Epidermal melanocyte (primary cell): Measurements from ENCODE around the gene DNAH6.
A peak's percentile ranks its signal among the peaks of the same experiment; 100 is the strongest.

Source experiments
- DNase-seq: peaks from one replicate; pipeline ENCODE4 v3.0.0; 2011; ENCODE audit warnings: low spot score; ENCODE audit not compliant: insufficient read length

The DNAH6 gene

DNA sequence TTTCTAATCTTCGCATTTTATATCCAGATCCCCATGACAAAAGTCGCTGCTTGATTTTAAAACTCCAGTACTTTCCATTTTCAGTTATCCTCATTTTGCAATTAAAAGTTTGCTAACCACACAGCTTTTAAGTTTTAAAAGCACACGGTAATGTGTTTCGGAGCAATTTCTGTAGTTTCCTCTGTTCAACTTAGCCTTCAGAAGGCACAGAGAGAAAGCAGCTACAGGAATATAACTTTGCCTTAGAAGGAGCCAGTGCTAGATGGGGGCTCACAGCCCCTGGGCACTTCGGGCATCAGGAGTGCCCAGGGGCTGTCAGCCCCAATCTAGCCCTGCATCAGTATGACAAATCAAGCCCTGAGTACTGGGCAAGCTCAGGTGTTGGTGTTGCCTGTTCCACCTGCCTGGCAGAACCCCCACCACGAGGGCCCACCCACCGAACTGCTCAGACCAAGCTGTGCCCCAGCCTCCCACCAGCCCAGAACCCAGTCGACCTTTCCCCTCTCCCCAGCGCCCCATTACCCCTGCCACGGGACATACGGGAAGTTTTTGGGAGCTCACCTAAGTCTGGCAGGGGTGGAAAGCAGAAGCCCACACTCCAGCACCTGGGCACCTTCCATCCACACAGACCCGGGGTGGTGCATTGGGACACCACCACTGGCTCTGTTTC lies 317.3 kb downstream of the DNAH6 start:
- DNase-seq, result no peak

DNA sequence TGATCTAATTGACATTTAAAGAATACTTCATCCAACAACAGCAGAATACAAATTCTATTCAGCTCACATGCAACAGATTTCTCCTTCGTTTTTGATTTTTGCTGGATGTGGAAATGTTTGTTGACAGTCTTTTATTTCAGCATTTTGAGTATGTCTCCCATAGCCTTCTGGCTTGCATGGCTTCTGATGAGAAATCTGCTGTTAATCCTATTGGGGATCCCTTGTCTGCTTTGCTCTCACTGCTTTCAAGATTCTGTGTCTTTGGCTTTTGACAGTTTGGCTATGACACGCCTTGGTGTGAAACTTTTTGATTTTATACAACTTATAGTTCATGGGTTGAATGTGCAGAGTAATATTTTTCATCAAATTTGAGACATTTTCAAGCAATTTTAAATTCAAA lies 319.9 kb downstream of the DNAH6 start:
- DNase-seq, result no peak

DNA sequence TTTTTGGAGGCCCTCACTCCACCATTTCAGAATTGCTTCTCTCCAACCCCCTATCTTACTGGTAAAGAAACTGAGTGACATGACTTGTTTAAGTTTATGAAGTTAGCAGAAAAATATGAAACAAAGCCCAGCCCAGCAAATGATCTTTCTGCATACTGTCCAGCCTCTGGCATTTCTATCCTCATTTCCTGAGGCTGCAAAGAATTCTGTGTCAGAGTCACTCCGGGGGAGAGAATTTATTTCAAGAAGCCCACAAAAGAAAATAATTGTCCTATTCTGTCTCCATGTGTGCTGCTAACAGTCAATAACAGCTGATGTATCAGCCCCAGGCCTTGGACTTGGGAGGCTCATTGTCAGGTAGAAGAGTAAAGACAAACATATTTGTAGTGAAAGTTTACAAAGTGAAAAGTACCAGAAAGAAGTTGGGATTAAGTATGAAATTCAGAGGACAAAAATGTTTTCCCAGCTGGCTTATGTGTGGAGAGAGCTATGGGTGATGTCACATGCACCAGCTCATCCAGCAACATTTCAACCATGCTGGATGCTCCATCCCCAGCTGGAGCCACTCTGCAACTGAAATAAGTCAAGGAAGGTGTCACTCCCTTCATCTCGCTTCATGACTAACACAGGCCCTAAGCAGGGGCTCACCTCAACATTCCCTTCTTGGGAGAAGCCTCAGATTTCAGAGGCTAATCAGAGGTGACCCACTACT lies 322.3 kb downstream of the DNAH6 start:
- no peak for DNase-seq

DNA sequence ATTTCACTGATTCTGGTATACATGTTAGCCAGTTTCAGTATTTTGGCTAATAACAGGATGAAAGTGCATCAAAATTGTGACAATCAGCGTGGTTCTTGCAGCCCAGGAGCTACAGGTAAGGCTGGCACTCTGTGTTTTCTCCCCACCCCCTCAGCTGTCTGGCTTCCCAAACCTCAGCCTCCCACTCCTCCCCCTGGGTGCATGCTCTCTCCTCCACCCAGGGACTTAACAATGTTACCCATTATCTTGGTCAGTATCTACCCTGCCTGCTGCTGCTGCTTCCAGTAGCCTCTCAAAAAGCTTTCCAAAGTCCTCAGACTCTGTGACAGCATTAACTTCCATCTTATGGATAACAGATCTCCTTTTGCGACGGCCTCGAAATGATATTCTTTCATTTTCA lies 323.6 kb downstream of the DNAH6 start:
- DNase-seq, result no peak

DNA sequence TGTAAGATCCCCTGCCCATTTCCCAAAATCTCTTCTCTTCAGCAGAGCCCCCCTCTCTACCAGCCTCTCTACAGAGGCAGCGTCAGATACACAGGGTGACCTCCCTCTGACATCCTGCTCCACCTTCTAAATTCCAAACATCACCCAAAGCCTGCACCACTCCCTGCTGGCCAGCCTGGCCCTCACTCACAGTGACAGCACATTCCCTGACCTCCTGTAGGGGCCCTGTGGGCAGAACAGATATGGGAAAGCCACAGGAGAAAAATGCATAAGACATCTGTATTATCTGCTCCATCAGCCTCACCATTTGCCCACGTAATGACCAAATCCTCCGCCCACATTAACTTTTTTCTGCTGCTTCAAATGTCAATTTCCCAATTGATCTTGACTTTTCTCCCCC lies 324.0 kb downstream of the DNAH6 start:
- no peak for DNase-seq

DNA sequence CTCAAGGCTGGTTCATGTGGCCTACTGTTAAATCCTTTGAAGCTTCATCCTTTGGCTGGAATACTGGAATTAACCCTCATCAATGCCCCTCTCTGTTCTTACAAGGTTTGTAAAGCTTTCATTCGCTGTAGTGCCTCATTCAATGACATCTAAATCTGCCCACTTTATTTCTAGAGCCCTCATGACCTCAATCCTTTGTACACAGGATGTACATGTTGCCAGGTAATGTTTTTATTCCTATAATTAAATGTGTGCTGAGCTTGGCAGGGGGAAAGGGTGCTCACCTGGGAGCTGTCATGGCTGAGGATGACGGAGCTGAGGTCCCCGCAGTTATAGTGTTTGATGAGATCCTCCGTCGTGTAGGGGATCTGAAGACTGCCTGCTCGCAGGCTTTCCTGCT lies 325.3 kb downstream of the DNAH6 start:
- DNase-seq, result no peak

DNA sequence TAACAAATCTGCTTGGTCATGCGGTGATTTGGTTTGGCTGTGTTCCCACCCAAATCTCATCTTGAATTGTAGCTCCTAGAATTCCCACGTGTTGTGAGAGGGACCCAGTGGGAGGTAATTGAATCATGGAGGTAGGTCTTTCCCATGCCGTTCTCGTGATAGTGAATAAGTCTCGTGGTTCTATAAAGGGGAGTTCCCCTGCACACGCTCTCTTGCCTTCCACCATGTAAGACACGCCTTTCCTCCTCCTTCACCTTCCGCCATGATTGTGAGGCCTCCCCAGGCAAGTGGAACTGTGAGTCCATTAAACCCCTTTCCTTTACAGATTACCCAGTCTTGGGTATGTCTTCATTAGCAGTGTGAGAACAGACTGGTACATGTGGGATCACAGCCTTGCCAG lies 327.8 kb downstream of the DNAH6 start:
- DNase-seq, result no peak

DNA sequence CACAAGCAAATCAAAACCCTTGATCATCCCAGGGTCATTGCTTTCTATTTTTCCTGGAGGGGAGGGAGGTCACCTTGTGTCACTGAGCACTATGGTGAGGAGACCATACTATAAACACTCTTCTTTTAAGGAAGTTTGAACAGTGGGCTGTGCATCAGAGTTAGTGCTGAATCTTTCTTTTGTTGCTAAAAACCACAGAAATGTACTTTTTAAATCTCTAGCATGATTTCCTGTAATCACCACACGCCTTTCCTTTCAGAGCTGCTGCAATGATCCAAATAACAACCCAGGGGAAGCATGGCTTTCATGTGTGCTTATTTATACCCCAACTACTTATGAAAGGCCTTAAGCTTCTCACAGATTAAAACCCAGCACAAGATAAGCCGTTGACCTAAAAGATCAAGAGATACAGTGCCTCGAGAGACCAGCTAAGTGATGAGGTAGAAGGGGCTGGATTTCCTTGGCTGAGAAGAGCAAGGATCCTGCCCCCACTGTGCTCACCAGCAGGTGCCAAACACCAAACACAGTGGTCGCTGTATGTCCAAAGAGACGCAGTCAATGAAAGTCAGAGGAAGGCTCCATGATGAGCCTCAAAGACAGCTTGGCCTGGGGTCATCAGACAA lies 329.9 kb downstream of the DNAH6 start:
- DNase-seq, result no peak

DNA sequence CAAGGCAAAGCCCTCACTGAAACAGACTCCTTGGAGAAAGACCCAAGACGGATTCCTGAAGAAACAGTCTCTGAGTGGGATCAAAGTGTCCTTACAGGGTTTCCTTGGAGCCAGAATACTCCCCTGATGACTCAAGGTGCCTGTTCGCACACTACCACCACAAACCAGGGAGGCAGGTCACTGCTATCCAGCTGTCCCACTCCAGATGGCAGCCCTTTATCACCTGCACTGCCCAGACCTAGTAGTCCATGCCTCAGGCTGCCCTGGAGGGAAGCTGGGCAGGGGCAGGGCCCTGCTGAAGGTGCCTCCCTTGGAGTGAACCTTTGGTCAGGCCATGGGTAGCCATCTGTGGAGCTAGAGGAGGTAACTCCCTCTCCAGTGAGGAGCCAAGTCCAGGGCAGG lies 330.4 kb downstream of the DNAH6 start:
- no peak for DNase-seq

DNA sequence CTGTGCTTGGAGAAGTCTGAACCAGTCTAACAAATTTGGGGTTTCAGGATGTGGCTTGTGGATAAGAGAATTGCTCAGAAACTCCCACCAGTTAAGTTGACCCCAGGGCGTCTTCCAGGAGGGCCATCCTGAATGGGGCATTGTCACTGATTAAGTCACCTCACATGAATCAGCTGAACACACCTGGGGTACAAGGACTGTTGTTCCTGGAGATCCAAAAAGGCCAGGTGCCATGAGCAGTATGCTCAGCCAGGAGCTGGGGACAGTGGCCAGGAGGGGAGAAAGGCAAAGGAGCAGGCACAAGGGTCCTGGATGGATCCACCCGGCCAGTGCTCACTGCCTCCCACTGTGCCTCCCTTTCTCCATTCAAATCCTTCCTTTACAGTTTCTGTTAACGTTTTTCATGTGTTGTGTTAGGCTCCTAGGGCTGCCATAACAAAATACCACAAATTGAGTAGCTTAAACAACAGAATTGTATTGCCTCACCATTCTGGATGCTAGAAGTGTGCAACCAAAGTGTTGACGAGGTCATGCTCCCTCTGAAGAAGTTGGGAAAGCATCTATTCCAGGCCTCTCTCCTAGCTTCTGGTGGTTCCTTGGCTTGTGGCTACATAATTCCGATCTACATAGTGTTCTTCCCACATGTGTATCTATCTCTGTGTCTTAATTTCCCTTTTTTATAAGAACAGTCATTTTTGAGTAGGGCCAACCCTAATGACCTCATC lies 331.2 kb downstream of the DNAH6 start:
- DNase-seq, result no peak

DNA sequence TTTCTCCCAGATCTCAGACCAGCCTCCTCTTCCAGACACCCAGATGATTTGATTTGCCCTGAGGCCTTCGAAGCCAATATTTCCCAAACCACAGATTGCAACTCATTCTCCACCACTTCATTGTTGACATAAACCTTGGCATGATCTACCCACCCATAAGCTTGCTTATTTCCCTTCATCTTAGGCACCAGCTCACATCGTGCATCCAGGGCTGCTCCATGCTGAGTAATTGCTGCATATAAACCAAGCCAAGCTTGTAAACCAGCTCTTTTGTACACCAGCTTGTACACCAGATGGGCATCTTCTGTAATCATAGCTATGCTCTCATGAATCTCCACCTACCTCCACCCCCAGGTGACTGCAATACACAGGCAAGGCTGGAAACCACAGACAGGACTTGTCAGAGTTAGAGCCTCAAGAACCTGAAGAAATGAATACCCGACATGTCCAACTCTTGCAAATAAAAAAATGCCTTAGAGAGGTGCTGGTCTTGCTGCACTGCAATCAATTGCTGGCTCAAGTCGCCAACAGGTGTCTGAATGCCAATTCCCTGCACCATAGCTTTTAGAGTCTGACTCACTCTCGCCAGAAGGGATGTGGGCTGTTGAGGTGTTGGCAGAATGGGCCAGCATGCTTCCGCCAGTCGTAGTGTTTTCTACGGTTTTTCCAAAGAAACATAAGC lies 333.1 kb downstream of the DNAH6 start:
- peak; percentile 26 for DNase-seq

DNA sequence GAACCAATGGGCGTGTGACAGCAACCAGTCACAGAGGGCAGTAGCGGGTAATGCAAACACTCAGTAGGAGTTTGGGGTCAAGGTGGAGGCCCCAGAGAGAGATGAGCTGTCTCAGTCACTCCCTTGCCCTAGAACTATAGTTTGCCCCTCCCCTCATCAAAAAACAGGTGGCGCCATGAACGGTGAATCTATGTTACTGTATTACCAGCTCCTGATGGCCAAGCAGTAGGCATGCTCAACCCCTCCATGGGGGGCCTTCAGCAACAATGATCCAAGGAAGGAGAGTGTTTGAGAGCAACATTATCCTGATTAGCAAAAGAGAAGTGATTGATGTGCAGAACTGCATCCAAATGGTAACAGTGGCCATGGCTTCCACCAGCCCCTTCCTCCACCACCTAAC lies 334.2 kb downstream of the DNAH6 start:
- no peak for DNase-seq

DNA sequence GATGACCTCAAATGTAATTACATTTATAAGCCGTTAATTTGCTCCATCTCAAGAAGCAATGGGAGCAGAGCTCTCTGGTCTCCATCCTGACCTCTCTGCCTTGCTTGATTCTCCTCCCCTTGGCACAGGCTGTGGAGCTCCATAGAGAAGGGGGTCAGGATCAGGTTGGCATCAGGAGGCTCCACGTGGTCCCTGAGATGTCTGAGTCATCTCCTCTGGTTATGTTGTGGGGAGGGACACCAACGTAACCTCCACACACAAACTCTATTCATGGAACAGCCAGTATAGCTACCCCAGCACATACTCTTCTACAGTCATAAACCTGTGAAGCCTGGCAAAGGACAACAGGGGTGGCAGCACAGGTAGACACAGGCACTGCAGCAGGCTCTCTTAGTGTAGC lies 335.6 kb downstream of the DNAH6 start:
- DNase-seq, result no peak

DNA sequence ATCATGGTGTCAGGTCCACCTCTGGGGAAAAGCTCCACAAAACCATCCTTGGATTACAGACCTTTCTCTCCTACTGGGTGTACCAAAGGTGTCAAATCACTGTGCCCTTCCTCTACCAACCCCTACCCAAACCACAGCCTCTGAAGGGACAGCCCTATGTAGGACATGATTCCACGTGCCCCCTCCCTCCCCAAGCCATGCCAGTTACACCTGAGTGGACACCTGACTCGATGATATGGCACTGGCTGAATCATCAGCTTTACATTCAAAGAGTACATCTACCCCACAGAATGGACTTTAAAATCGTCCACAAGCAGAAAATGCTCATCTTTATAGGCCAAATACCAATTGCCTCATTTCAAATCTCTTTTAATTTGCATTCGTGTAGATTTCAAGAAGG lies 338.6 kb downstream of the DNAH6 start:
- no peak for DNase-seq

DNA sequence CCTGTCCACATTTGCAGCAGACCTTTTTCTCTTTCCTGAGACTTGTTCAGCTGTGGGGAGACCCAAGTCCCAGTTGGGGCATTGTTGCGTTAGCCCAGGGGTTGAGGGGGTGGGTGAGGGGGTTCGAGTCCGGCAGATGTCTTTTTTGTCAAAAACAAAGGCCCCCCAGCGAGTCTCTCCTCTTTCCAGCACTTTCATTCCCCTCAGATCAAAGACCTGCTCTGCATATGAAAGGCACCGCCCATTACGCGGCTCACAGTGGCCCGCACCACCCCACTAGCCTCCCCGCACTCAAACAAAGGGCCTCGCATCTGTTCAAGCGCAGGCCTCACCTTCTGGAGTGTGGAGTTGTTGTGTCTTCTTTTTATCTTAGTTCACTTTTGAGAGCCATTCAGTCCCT lies 339.4 kb downstream of the DNAH6 start:
- no peak for DNase-seq

DNA sequence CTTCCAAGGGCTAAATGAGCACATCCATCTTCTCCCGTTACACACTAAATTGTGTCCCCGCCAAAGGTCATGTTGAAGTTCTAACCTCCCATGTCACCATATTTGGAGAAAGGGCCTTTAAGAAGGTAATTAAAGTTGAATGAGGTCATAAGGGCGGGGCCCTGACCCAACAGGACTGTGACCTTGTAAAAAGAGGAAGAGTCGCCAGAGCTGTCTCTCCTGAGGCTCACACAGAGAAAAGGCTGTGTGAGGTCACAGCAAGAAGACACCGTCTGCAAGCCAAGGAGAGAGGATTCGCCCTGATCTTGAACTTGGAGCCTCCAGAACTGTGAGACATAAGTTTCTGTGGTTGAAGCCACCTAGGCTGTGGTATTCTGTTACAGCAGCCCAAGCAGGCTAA lies 340.5 kb downstream of the DNAH6 start:
- no peak for DNase-seq

DNA sequence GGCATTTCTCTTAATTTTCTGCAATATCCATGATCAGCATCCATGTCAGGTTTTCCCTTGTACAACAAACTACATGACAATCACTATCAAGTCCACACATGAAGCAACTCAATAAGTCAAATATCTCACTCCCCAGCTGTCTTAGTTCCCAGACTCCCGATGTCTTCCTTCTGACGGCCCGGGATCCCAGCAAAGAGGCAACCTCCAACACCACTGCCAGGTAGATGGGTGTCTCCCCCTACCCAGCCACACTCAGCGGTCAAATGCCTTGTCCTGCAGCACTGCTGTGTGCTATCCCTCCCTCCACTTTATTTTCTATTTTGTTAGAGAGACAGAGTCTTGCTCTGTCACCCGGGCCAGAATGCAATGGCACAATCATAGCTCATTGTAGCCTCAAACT lies 341.3 kb downstream of the DNAH6 start:
- no peak for DNase-seq

DNA sequence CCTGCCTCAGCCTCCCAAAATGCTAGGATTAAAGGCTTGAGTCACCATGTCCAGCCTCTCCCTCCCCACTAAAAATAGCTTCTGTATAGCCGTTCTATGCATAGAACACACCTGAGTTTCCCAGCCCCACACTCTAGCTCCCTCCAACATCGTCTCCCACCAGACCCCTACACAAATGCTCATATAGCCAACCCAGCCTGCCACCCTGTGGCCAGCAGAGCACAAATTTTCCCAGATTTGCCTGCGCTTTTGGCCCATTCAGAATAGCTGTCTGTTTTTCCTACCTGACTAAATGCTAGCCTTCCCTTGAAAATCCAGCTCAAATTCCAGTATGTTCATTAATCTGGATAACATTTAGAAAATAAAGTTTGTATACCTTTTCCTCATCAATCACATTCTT lies 341.8 kb downstream of the DNAH6 start:
- DNase-seq, result no peak

DNA sequence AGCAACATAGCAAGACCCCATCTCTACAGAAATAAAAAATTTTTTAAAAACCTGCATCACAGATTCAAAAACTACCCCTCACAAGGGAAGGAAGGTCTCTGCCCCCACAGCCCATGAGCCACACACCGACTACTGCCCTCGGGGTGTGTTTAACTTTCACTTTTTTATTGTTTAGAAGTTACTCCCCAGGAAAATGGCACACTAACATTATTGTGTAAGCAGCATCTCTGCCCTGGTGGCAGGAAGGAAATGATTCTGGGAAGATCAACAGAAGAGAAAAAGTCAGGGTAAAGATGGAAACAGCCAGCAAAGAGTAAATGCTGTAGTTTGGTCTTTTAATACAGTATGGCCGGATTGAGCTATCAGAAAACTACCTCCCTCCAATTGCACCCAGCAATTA lies 342.6 kb downstream of the DNAH6 start:
- no peak for DNase-seq

DNA sequence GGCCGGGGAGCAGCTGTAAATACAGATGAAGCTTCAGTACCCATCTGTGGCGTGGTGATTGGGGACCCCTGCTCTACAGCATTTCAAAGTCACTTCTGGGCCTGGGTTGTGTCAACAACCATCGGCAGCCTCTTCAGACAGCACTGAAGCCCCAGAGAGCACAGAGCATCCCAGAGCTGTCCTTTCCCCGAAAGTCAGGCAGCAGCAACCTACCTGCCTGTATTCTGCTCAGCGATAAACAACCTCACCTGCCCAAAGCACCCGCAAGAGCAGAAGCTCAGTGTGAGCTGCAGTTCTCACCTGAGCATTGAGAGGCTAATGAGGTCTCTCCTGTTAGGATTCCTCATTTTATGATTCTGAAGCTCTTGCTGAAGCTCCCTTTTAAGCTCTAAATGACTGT lies 345.2 kb downstream of the DNAH6 start:
- DNase-seq, result no peak

DNA sequence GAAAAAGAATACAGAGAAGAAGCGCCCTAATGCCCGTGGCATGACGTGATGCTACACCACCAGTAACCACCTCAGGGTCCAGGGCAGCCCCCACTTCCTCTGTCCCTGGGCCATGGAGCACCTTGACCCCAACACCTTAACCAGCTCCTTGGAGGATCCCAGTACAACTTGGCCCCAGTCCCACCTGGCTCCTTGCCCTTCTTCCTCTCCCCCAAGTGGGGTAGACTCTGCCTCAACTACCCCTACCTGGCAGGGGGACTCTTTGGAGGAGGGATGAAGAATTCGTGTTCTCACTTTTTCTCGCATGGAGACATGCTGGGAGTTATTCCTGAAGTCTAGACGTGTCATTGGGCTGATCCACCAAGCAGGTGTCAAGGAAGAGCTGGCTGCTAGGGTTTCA lies 345.7 kb downstream of the DNAH6 start:
- DNase-seq, result no peak
